ENCODE results near the gene ZNF789.
A peak's percentile ranks its signal among the peaks of the same experiment; 100 is the strongest.

ZNF789 gene

DNA sequence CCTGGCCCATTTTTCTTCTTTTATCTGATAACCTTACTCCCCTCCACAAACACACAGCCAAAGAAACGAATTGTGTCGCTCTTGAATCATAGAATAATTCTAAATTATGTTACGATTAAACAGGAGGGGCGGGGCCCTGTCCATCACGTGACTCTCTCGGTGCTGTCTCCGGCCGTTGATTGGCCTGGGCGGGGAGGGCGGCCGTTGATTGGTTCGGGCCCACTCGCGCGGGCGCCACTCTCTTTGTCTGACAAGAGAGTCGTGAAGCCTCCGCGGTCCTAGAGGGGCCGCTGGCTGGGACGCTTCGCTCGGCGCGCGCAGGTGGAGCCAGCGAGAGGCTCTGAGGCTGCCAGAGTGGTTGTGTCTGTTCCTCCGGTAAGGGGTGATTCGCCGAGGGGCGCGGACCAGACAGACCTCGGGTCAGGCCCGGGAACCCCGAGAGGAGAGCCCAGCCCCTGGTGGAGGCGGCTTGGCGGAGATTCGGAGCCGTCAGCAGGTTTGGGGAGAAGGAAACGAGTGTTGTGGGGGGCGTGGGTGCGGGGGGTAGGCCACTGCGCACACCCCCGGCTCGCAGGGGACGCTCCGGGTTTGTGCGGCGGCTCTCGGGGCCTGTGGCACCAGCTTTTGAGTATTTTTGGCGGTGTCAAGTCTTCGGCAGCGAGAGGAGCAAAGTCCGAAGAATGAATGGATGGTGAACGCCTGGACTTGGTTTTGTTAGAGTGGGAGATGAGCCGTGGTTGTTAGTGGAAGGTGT, at the start of gene ZNF789:
TSS of gene ZNF789 (plus strand) at position 330 of the 754 bp plus-strand sequence. CDS start 3,567 bp downstream, outside the sequence.
- Histone ChIP-seq H3K36me3 (ENCODE audit: insufficient read depth, low read length) (peaks cover 15% of the 10 kb centered on the region), H3K27me3 (ENCODE audit: insufficient read depth, low read length) (no peaks in the 10 kb centered on the region), H3K4me3 (ENCODE audit: low read depth, low read length, poor library complexity, severe bottlenecking) (peak within 1 kb of the TSS; percentile 88), H3K4me1 (ENCODE audit: insufficient read depth, low read length, severe bottlenecking) (peaks cover 38% of the 10 kb centered on the region), H3K9me2 (ENCODE audit: low read depth, low read length) (no peaks in the 10 kb centered on the region), H3K79me2 (ENCODE audit: insufficient read depth, low read length) (peaks cover 36% of the 10 kb centered on the region), H3K9me3 (ENCODE audit: low read length) (no peaks in the 10 kb centered on the region), H4K20me1 (ENCODE audit: insufficient read depth, low read length) (no peaks in the 10 kb centered on the region), H2AFZ (ENCODE audit: low read length) (0 out of 2 replicates have a peak within 1 kb of the TSS, but pooled peaks have one; percentile 17), H3K27ac (ENCODE audit: low read depth, low read length, poor library complexity, severe bottlenecking) (peak within 1 kb of the TSS; percentile 95), H3K4me2 (ENCODE audit: low read length) (peak within 1 kb of the TSS; percentile 70), H3K9ac (ENCODE audit: low read length) (peak within 1 kb of the TSS; percentile 90), H3F3A (ENCODE audit: insufficient read depth, low read length) (no peaks in the 10 kb centered on the region)
- no peak for TF ChIP-seq EZH2 (IDR thresholded peaks at IDR 0.05; ENCODE audit: borderline replicate concordance, low read length)
- TF ChIP-seq, protein P1, sequence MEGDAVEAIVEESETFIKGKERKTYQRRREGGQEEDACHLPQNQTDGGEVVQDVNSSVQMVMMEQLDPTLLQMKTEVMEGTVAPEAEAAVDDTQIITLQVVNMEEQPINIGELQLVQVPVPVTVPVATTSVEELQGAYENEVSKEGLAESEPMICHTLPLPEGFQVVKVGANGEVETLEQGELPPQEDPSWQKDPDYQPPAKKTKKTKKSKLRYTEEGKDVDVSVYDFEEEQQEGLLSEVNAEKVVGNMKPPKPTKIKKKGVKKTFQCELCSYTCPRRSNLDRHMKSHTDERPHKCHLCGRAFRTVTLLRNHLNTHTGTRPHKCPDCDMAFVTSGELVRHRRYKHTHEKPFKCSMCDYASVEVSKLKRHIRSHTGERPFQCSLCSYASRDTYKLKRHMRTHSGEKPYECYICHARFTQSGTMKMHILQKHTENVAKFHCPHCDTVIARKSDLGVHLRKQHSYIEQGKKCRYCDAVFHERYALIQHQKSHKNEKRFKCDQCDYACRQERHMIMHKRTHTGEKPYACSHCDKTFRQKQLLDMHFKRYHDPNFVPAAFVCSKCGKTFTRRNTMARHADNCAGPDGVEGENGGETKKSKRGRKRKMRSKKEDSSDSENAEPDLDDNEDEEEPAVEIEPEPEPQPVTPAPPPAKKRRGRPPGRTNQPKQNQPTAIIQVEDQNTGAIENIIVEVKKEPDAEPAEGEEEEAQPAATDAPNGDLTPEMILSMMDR (IDR thresholded peaks at IDR 0.05; ENCODE audit: low read length): no peak

DNA sequence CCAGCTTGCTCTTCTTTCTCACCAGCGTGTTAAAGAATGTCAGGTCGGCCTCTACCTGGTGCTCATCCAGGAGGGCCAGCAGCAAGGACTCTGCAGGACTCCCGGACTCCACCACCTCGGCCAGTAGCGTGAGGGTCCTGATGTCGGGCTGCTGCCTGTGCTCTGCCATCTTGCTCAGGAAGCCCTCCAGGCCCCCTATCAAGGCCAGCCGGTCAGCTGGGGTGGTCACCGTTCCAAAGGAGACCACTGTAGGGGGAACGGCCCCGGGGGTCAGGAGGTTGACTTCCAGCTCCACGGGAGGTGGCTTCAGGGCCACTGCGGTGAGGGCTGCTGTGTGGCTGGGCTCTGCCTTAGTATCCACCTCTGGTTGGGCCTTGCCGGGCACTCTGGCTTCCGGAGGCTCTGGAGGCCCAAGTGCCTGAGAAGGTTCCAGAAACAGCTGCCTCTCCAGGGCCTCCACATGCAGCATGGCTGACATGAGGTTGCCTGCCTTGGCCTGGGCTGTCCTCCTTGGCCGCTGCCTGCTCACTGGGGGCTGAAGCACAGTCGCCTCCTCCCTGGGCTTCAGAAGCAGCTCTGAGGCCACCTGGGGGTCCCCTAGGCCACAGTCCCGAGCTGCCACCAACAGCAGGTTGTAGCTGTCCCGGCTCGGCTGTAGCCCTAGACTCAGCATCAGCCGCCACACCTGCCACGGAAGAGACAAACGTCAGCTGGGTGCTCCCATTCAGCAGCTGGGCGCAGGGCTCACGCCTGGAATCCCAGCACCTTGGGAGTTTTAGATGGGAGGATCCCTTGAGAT, 47.6 kb upstream of the ZNF789 start:
- H3K36me3 ChIP-seq (ENCODE audit: insufficient read depth, low read length): peaks cover 75% of the 10 kb centered on the region
- H3K4me3 ChIP-seq (ENCODE audit: low read depth, low read length, poor library complexity, severe bottlenecking): no peak overlapping the region
- TF ChIP-seq, protein P1 (IDR thresholded peaks at IDR 0.05; ENCODE audit: low read length): no peak
- no peak for TF ChIP-seq EZH2 (IDR thresholded peaks at IDR 0.05; ENCODE audit: borderline replicate concordance, low read length)
- H3K4me2 ChIP-seq (ENCODE audit: low read length): no peak overlapping the region
- no peaks in the 10 kb centered on the region for H3F3A ChIP-seq (ENCODE audit: insufficient read depth, low read length)
- H4K20me1 ChIP-seq (ENCODE audit: insufficient read depth, low read length): no peaks in the 10 kb centered on the region
- no peaks in the 10 kb centered on the region for H3K9me2 ChIP-seq (ENCODE audit: low read depth, low read length)
- no peaks in the 10 kb centered on the region for H3K9me3 ChIP-seq (ENCODE audit: low read length)
- no peaks in the 10 kb centered on the region for H3K27me3 ChIP-seq (ENCODE audit: insufficient read depth, low read length)
- no peak overlapping the region for H3K27ac ChIP-seq (ENCODE audit: low read depth, low read length, poor library complexity, severe bottlenecking)
- no peaks in the 10 kb centered on the region for H3K4me1 ChIP-seq (ENCODE audit: insufficient read depth, low read length, severe bottlenecking)
- no peak overlapping the region for H3K9ac ChIP-seq (ENCODE audit: low read length)
- H2AFZ ChIP-seq (ENCODE audit: low read length): no peak overlapping the region
- no peaks in the 10 kb centered on the region for H3K79me2 ChIP-seq (ENCODE audit: insufficient read depth, low read length)

DNA sequence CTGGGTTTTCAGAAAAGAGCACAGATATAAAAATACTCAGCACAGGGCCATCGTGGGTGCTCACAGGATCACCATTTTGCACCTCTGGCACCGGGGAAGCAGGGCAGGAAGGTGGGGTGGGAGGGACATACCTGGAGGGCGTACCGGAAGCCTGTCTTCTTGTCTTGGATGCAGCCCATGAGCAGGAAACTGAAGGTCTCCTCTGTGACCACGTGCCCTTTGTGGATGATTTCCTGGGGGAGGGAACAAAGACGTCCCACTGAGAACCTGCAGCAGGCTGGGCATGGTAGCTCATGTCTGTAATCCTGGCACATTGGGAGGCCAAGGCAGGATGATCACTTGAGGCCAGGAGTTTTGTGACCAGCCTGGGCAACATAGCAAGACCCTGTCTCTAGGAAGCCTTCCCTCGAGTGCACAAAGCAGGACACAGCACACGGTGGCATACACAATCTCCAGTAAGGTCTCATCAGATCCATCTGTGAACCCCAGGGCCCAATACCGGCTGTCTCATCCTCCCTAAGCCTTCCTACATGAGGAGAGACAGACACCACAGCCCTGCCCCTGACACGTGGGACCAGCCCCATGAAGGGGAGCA, 43.6 kb upstream of the ZNF789 start:
- H3F3A ChIP-seq (ENCODE audit: insufficient read depth, low read length): no peaks in the 10 kb centered on the region
- TF ChIP-seq EZH2 (IDR thresholded peaks at IDR 0.05; ENCODE audit: borderline replicate concordance, low read length): no peak
- TF ChIP-seq, protein P1 (IDR thresholded peaks at IDR 0.05; ENCODE audit: low read length): no peak
- H2AFZ ChIP-seq (ENCODE audit: low read length): no peak overlapping the region
- no peak overlapping the region for H3K9ac ChIP-seq (ENCODE audit: low read length)
- no peaks in the 10 kb centered on the region for H3K27me3 ChIP-seq (ENCODE audit: insufficient read depth, low read length)
- peaks cover 71% of the 10 kb centered on the region for H3K36me3 ChIP-seq (ENCODE audit: insufficient read depth, low read length)
- H3K27ac ChIP-seq (ENCODE audit: low read depth, low read length, poor library complexity, severe bottlenecking): no peak overlapping the region
- H3K4me2 ChIP-seq (ENCODE audit: low read length): no peak overlapping the region
- H3K9me2 ChIP-seq (ENCODE audit: low read depth, low read length): no peaks in the 10 kb centered on the region
- H3K9me3 ChIP-seq (ENCODE audit: low read length): no peaks in the 10 kb centered on the region
- no peak overlapping the region for H3K4me3 ChIP-seq (ENCODE audit: low read depth, low read length, poor library complexity, severe bottlenecking)
- H3K79me2 ChIP-seq (ENCODE audit: insufficient read depth, low read length): no peaks in the 10 kb centered on the region
- no peaks in the 10 kb centered on the region for H4K20me1 ChIP-seq (ENCODE audit: insufficient read depth, low read length)
- H3K4me1 ChIP-seq (ENCODE audit: insufficient read depth, low read length, severe bottlenecking): no peaks in the 10 kb centered on the region

All from OCI-LY1 (cell line).